Neural progenitor cell (in vitro differentiated cells): ENCODE data around the gene WASL. TPM values are rescaled to one million over a fixed set of nuclear protein-coding genes. Genes with fewer than 3 reads are reported as not detected.

Experiments
- DNase-seq: peaks from one replicate; pipeline ENCODE4 v3.0.0-alpha.2; 2016; ENCODE audit warnings: low spot score
- H2AFZ ChIP-seq: fragments of 200-600 bp; sonication (generic); replicated peaks from 2 replicates; pipeline ENCODE4 v1.6.1; 2016; ENCODE audit warnings: antibody characterized with exemption
- H3F3A ChIP-seq: fragments of 200-600 bp; sonication (generic); 2 replicates; pipeline ENCODE4 v1.6.1; 2016; ENCODE audit warnings: antibody characterized with exemption, low read depth
- H3K27ac ChIP-seq: fragments of 200-600 bp; sonication (generic); 2 replicates; pipeline ENCODE4 v1.5.1; 2016; ENCODE audit warnings: mild to moderate bottlenecking
- H3K27me3 ChIP-seq: fragments of 200-600 bp; sonication (generic); 2 replicates; pipeline ENCODE4 v1.6.1; 2016; ENCODE audit warnings: mild to moderate bottlenecking, moderate library complexity
- H3K36me3 ChIP-seq: fragments of 200-600 bp; sonication (generic); 2 replicates; pipeline ENCODE4 v1.5.1; 2016
- H3K4me1 ChIP-seq: fragments of 200-600 bp; sonication (generic); 2 replicates; pipeline ENCODE4 v1.6.1; 2016; ENCODE audit warnings: mixed run types
- H3K4me2 ChIP-seq: fragments of 200-600 bp; sonication (generic); 2 replicates; pipeline ENCODE4 v1.6.1; 2016
- H3K4me3 ChIP-seq: fragments of 200-600 bp; sonication (generic); 2 replicates; pipeline ENCODE4 v1.5.1; 2016
- H3K79me2 ChIP-seq: fragments of 200-600 bp; sonication (generic); 2 replicates; pipeline ENCODE4 v1.6.1; 2016; ENCODE audit warnings: low read depth
- H3K9ac ChIP-seq: fragments of 200-600 bp; sonication (generic); 2 replicates; pipeline ENCODE4 v1.6.1; 2016
- H3K9me3 ChIP-seq: fragments of 200-600 bp; sonication (generic); 2 replicates; pipeline ENCODE4 v1.5.1; 2016; ENCODE audit warnings: low read depth
- H4K20me1 ChIP-seq: fragments of 200-600 bp; sonication (generic); 2 replicates; pipeline ENCODE4 v1.6.1; 2016; ENCODE audit warnings: low read depth
- H3K27ac Mint-ChIP-seq: 3 replicates; pipeline ENCODE4 v1.8.0; 2021; ENCODE audit warnings: mixed read lengths
- H3K27me3 Mint-ChIP-seq: 2 replicates; pipeline ENCODE4 v1.8.0; 2022; ENCODE audit warnings: low read depth, mild to moderate bottlenecking, inconsistent platforms, moderate library complexity, mixed read lengths; ENCODE audit not compliant: insufficient read depth
- H3K36me3 Mint-ChIP-seq: 3 replicates; pipeline ENCODE4 v1.8.0; 2021; ENCODE audit warnings: mixed read lengths
- H3K4me1 Mint-ChIP-seq: 3 replicates; pipeline ENCODE4 v1.8.0; 2021; ENCODE audit warnings: mixed read lengths
- H3K4me3 Mint-ChIP-seq: 3 replicates; pipeline ENCODE4 v1.8.0; 2021; ENCODE audit warnings: mild to moderate bottlenecking, moderate library complexity, mixed read lengths
- H3K9me3 Mint-ChIP-seq: 3 replicates; pipeline ENCODE4 v1.8.0; 2020; ENCODE audit warnings: mixed read lengths
- CTCF ChIP-seq: fragments of 200-600 bp; sonication (generic); IDR thresholded peaks from 2 replicates; pipeline ENCODE4 v1.5.1; 2017; ENCODE audit warnings: antibody characterized with exemption, mild to moderate bottlenecking
- EZH2 ChIP-seq: fragments of 200-600 bp; sonication (generic); IDR thresholded peaks from 2 replicates; pipeline ENCODE4 v1.6.1; 2017; ENCODE audit warnings: antibody characterized with exemption, mild to moderate bottlenecking, moderate library complexity
- EZH2phosphoT487 ChIP-seq: fragments of 200-600 bp; sonication (generic); IDR thresholded peaks from 2 replicates; pipeline ENCODE4 v1.6.1; 2017; ENCODE audit warnings: antibody characterized with exemption
- total RNA-seq: library from RNA; depleted of rRNA; stranded (reverse); fragments of >200 nt; gene quantifications from 2 replicates; pipeline ENCODE4 v1.2.3, GENCODE V29; 2015; ENCODE audit warnings: low replicate concordance

Gene WASL
- total RNA-seq, 1 donor from 2014 or later, result 30.4 TPM

- no peaks in the 10 kb centered on the region for H3K4me1 ChIP-seq
- H3K9me3 ChIP-seq, result no peaks in the 10 kb centered on the region
- no peak overlapping the region for H3K4me3 Mint-ChIP-seq
- H3K4me3 ChIP-seq, result no peak overlapping the region
- H3K27ac ChIP-seq, result no peak overlapping the region
- no peak for DNase-seq
- no peak overlapping the region for H3K4me2 ChIP-seq
- no peak for TF ChIP-seq EZH2phosphoT487
- TF ChIP-seq EZH2, result no peak
- no peak for TF ChIP-seq CTCF
- no peaks in the 10 kb centered on the region for H3K79me2 ChIP-seq
- peaks cover 10% of the 10 kb centered on the region for H3K4me1 Mint-ChIP-seq
- H3F3A ChIP-seq, result no peaks in the 10 kb centered on the region
- no peaks in the 10 kb centered on the region for H3K27me3 Mint-ChIP-seq
- no peak overlapping the region for H3K9ac ChIP-seq
- H3K9me3 Mint-ChIP-seq, result no peaks in the 10 kb centered on the region
- no peaks in the 10 kb centered on the region for H3K27me3 ChIP-seq
- H3K36me3 Mint-ChIP-seq, result no peaks in the 10 kb centered on the region
- H2AFZ ChIP-seq, result no peak overlapping the region
- no peak overlapping the region for H3K27ac Mint-ChIP-seq
- H4K20me1 ChIP-seq, result no peaks in the 10 kb centered on the region
- no peaks in the 10 kb centered on the region for H3K36me3 ChIP-seq
These were observed 20.6 kb upstream of the WASL start for GRCh38 chr7:123769371-123769770.

GRCh38 chr7:123768493-123768892, 19.7 kb upstream of the WASL start:
- no peaks in the 10 kb centered on the region for H3K4me1 ChIP-seq
- no peak overlapping the region for H3K9ac ChIP-seq
- no peak overlapping the region for H3K4me3 ChIP-seq
- H3K27me3 Mint-ChIP-seq, result peaks cover 2% of the 10 kb centered on the region
- no peaks in the 10 kb centered on the region for H4K20me1 ChIP-seq
- no peaks in the 10 kb centered on the region for H3K9me3 Mint-ChIP-seq
- no peaks in the 10 kb centered on the region for H3F3A ChIP-seq
- no peak overlapping the region for H3K4me3 Mint-ChIP-seq
- no peaks in the 10 kb centered on the region for H3K79me2 ChIP-seq
- H2AFZ ChIP-seq, result peak overlapping the region; percentile 42
- H3K27me3 ChIP-seq, result no peaks in the 10 kb centered on the region
- H3K4me1 Mint-ChIP-seq, result peaks cover 10% of the 10 kb centered on the region
- H3K36me3 Mint-ChIP-seq, result no peaks in the 10 kb centered on the region
- H3K4me2 ChIP-seq, result no peak overlapping the region
- H3K27ac Mint-ChIP-seq, result no peak overlapping the region
- H3K9me3 ChIP-seq, result no peaks in the 10 kb centered on the region
- DNase-seq, result no peak
- no peak for TF ChIP-seq EZH2phosphoT487
- TF ChIP-seq EZH2, result no peak
- TF ChIP-seq CTCF, result no peak
- no peak overlapping the region for H3K27ac ChIP-seq
- no peaks in the 10 kb centered on the region for H3K36me3 ChIP-seq

- H3F3A ChIP-seq, result no peaks in the 10 kb centered on the region
- H3K9me3 ChIP-seq, result no peaks in the 10 kb centered on the region
- Mint-ChIP-seq H3K36me3 (no peaks in the 10 kb centered on the region), H3K27ac (no peak overlapping the region), H3K27me3 (peaks cover 2% of the 10 kb centered on the region), H3K4me3 (no peak overlapping the region), H3K9me3 (peaks cover 2% of the 10 kb centered on the region), H3K4me1 (no peaks in the 10 kb centered on the region)
- H3K36me3 ChIP-seq, result no peaks in the 10 kb centered on the region
- no peak overlapping the region for H3K27ac ChIP-seq
- H2AFZ ChIP-seq, result no peak overlapping the region
- no peak overlapping the region for H3K4me2 ChIP-seq
- no peak for DNase-seq
- no peak for TF ChIP-seq EZH2
- TF ChIP-seq EZH2phosphoT487, result no peak
- TF ChIP-seq CTCF, result no peak
- no peaks in the 10 kb centered on the region for H3K27me3 ChIP-seq
- H3K4me3 ChIP-seq, result no peak overlapping the region
- H3K4me1 ChIP-seq, result no peaks in the 10 kb centered on the region
- no peaks in the 10 kb centered on the region for H3K79me2 ChIP-seq
- no peaks in the 10 kb centered on the region for H4K20me1 ChIP-seq
- no peak overlapping the region for H3K9ac ChIP-seq
These were observed 14.4 kb upstream of the WASL start for GRCh38 chr7:123763191-123763661.

GRCh38 chr7:123761729-123762128, 12.9 kb upstream of the WASL start:
- Histone ChIP-seq H3K36me3 (no peaks in the 10 kb centered on the region), H3K27ac (no peak overlapping the region), H4K20me1 (no peaks in the 10 kb centered on the region), H3K4me1 (no peaks in the 10 kb centered on the region), H3K9ac (no peak overlapping the region), H3K27me3 (no peaks in the 10 kb centered on the region), H3K4me2 (no peak overlapping the region), H3K9me3 (no peaks in the 10 kb centered on the region), H3K79me2 (no peaks in the 10 kb centered on the region), H3K4me3 (no peak overlapping the region), H2AFZ (no peak overlapping the region), H3F3A (no peaks in the 10 kb centered on the region)
- DNase-seq, result no peak
- no peaks in the 10 kb centered on the region for H3K36me3 Mint-ChIP-seq
- H3K9me3 Mint-ChIP-seq, result peaks cover 2% of the 10 kb centered on the region
- peaks cover 2% of the 10 kb centered on the region for H3K27me3 Mint-ChIP-seq
- TF ChIP-seq EZH2phosphoT487 (no peak), EZH2 (no peak), CTCF (no peak)
- H3K4me1 Mint-ChIP-seq, result no peaks in the 10 kb centered on the region
- H3K4me3 Mint-ChIP-seq, result no peak overlapping the region
- no peak overlapping the region for H3K27ac Mint-ChIP-seq
